IPS DF 19.7 (cell line): ENCODE data around the gene C1orf198.

Source experiments
- DNase-seq: peaks from one replicate; pipeline ENCODE4 v3.0.0-alpha.2; 2013; ENCODE audit warnings: low read depth, low spot score

The C1orf198 gene

GRCh38 chr1:230892018-230892491 is 23.7 kb upstream of the C1orf198 start:
- DNase-seq, result no peak

- DNase-seq, result no peak
These were observed 23.1 kb upstream of the C1orf198 start for GRCh38 chr1:230891413-230891812.

GRCh38 chr1:230884646-230885045 is 16.3 kb upstream of the C1orf198 start:
- no peak for DNase-seq

GRCh38 chr1:230883967-230884366 is 15.6 kb upstream of the C1orf198 start:
- DNase-seq, result no peak

GRCh38 chr1:230879778-230880177 is 11.5 kb upstream of the C1orf198 start:
- no peak for DNase-seq

- DNase-seq, result no peak
These were observed 10.3 kb upstream of the C1orf198 start for GRCh38 chr1:230878591-230878990.

- DNase-seq, result no peak
These were observed 9.7 kb upstream of the C1orf198 start for GRCh38 chr1:230877924-230878590.

GRCh38 chr1:230877146-230877923 is 9.0 kb upstream of the C1orf198 start:
- DNase-seq, result no peak

GRCh38 chr1:230876660-230877059 is 8.3 kb upstream of the C1orf198 start:
- no peak for DNase-seq

GRCh38 chr1:230875370-230875769 is 7.0 kb upstream of the C1orf198 start:
- DNase-seq, result no peak

- DNase-seq, result no peak
These were observed 2.6 kb upstream of the C1orf198 start for GRCh38 chr1:230870916-230871315.

GRCh38 chr1:230869500-230869899 is 1.2 kb upstream of the C1orf198 start:
- no peak for DNase-seq

GRCh38 chr1:230868736-230869385 is 540 bp upstream of the C1orf198 start:
- DNase-seq, result no peak

GRCh38 chr1:230867101-230867902 is 1.0 kb downstream of the C1orf198 start:
- no peak for DNase-seq

GRCh38 chr1:230866171-230867070 is 1.9 kb downstream of the C1orf198 start:
- no peak for DNase-seq

- no peak for DNase-seq
These were observed 3.1 kb downstream of the C1orf198 start for GRCh38 chr1:230865062-230865817.

GRCh38 chr1:230864441-230864840 is 3.9 kb downstream of the C1orf198 start:
- DNase-seq, result no peak

- DNase-seq, result no peak
These were observed 4.9 kb downstream of the C1orf198 start for GRCh38 chr1:230863449-230863848.

- DNase-seq, result no peak
These were observed 6.2 kb downstream of the C1orf198 start for GRCh38 chr1:230861970-230862595.
